GM12878 (cell line): ENCODE data around the gene LBR. TPM values are rescaled to one million over a fixed set of nuclear protein-coding genes. Genes with fewer than 3 reads are reported as not detected.

Source experiments
- ATAC-seq: fragments of 200-7000 bp; cut with Tn5 transposase; 3 replicates; pipeline ENCODE4 v1.9.1; 2020; ENCODE audit warnings: mild to moderate bottlenecking, moderate library complexity
- BruUV-seq: library from RNA; stranded (reverse); fragments of 400-500 nt; replicated peaks from 2 replicates; lab custom pipeline; 2021; lab: Mats Ljungman, UMichigan
- CTCF ChIA-PET: fragments of 300-600 bp; sonication (Branson Sonifier 250); formaldehyde crosslinking; extraction: SDS; loops from one replicate; lab custom pipeline; 2021; ENCODE audit warnings: inconsistent platforms; lab: Yijun Ruan, JAX
- POLR2A ChIA-PET: fragments of 350-600 bp; formaldehyde crosslinking; extraction: SDS; loops from one replicate; lab custom pipeline; 2021; ENCODE audit warnings: inconsistent platforms; lab: Charles Lee
- RAD21 ChIA-PET: fragments of 300-600 bp; sonication (Branson Sonifier 250); formaldehyde crosslinking; loops from one replicate; lab custom pipeline; 2023; ENCODE audit warnings: antibody characterized with exemption; ENCODE audit not compliant: unreplicated experiment; lab: Charles Lee
- SMC1A ChIA-PET: fragments of 300-600 bp; sonication (Branson Sonifier 250); formaldehyde crosslinking; loops from one replicate; lab custom pipeline; 2023; ENCODE audit not compliant: unreplicated experiment, uncharacterized antibody; lab: Charles Lee
- DNase-seq: peaks from one replicate; pipeline ENCODE4 v3.0.0-alpha.2; 2011; ENCODE audit warnings: low read depth, low spot score
- FAIRE-seq: peaks from 3 replicates; lab custom pipeline; 2011; peaks lifted over from hg19 to GRCh38; lab: Jason Lieb, UNC
- H2AFZ ChIP-seq: 2 replicates; pipeline ENCODE4 v1.6.0; 2011; ENCODE audit warnings: low read depth, low read length, control low read depth; ENCODE audit not compliant: control insufficient read depth
- H3K27ac ChIP-seq: 2 replicates; pipeline ENCODE4 v1.5.1; 2011; ENCODE audit warnings: control low read depth; ENCODE audit not compliant: control insufficient read depth, insufficient read depth
- H3K27me3 ChIP-seq, 2 experiments: replicated peaks in 1 of 2; 2 replicates each; pipeline versions ENCODE4 v1.6.0 to v1.6.1; 2011; ENCODE audit warnings: low read length in 1 of 2; ENCODE audit not compliant: control insufficient read depth in 2 of 2, insufficient read depth in 2 of 2
- H3K36me3 ChIP-seq, 2 experiments: 2 replicates each; pipeline ENCODE4 v1.5.1; 2011; ENCODE audit warnings: low read length in 1 of 2; ENCODE audit not compliant: control insufficient read depth in 2 of 2, insufficient read depth in 2 of 2
- H3K4me1 ChIP-seq: 2 replicates; pipeline ENCODE4 v1.6.1; 2011; ENCODE audit warnings: mild to moderate bottlenecking, low read length, moderate library complexity, mixed read lengths; ENCODE audit not compliant: control insufficient read depth, insufficient read depth
- H3K4me2 ChIP-seq: 2 replicates; pipeline ENCODE4 v1.6.0; 2011; ENCODE audit warnings: control low read depth; ENCODE audit not compliant: control insufficient read depth, insufficient read depth
- H3K4me3 ChIP-seq: fragments of 200-600 bp; sonication (generic); 2 replicates; pipeline ENCODE4 v1.5.1; 2016
- H3K79me2 ChIP-seq: 2 replicates; pipeline ENCODE4 v1.6.0; 2011; ENCODE audit warnings: low read length; ENCODE audit not compliant: control insufficient read depth, insufficient read depth
- H3K9ac ChIP-seq: 2 replicates; pipeline ENCODE4 v1.8.0; 2011; ENCODE audit warnings: low read length, control low read depth, mixed read lengths; ENCODE audit not compliant: control insufficient read depth, insufficient read depth
- H3K9me3 ChIP-seq: replicated peaks from 3 replicates; pipeline ENCODE4 v1.5.1; 2011; ENCODE audit warnings: mild to moderate bottlenecking, low read length; ENCODE audit not compliant: control insufficient read depth, insufficient read depth
- H4K20me1 ChIP-seq: 2 replicates; pipeline ENCODE4 v1.6.0; 2011; ENCODE audit not compliant: control insufficient read depth, insufficient read depth
- BACH1 ChIP-seq: fragments of 450-650 bp; IDR thresholded peaks from 2 replicates; pipeline ENCODE4 v1.6.1; 2017; ENCODE audit warnings: mild to moderate bottlenecking, borderline replicate concordance
- BMI1 ChIP-seq: fragments of 450-650 bp; IDR thresholded peaks from 2 replicates; pipeline ENCODE4 v1.6.1; 2016; ENCODE audit warnings: mild to moderate bottlenecking, moderate library complexity, borderline replicate concordance
- CHD1 ChIP-seq: IDR thresholded peaks from 2 replicates; pipeline ENCODE4 v1.6.1; 2012; ENCODE audit warnings: low read depth, low read length, improper control_type of control experiment
- MTA2 ChIP-seq: fragments of 450-650 bp; IDR thresholded peaks from 2 replicates; pipeline ENCODE4 v1.6.1; 2016; ENCODE audit warnings: low read depth, mild to moderate bottlenecking, moderate library complexity
- NR2C1 ChIP-seq: fragments of 450-650 bp; IDR thresholded peaks from 2 replicates; pipeline ENCODE4 v1.6.1; 2017; ENCODE audit warnings: antibody characterized with exemption, mild to moderate bottlenecking, moderate library complexity
- SREBF1 ChIP-seq: IDR thresholded peaks from 2 replicates; pipeline ENCODE4 v1.6.1; 2012; ENCODE audit warnings: mild to moderate bottlenecking, low read length
- WGBS: methylation state at CpG from one replicate; pipeline ENCODE4 v1.1.6; 2016; ENCODE audit warnings: low lambda C conversion rate; ENCODE audit not compliant: insufficient replicate concordance, insufficient coverage; ENCODE audit errors: missing lambda C conversion rate; 5-methylcytosine and 5-hydroxymethylcytosine counted together
- in situ Hi-C: fragments of 300-500 bp; cut with MboI; formaldehyde crosslinking; loops from 9 replicates; pipeline ENCODE4 v1.14.3; 2018; ENCODE audit warnings: mixed read lengths
- intact Hi-C: fragments of 100-400 bp; cut with micrococcal nuclease; formaldehyde crosslinking; loops from one replicate; pipeline ENCODE4 v1.14.2; 2022; ENCODE audit not compliant: unreplicated experiment
- polyA plus RNA-seq, 11 experiments: library from polyadenylated mRNA; depleted of rRNA in 4 of 11; unstranded in 6 of 11; stranded (reverse) in 5 of 11; fragments of >200 nt; fragmentation: Nextera tagmentation in 4 of 11; fragmentation: Illumina TruSeq in 1 of 11; extraction: Ambion mirVana in 4 of 11; extraction: Trizol in 1 of 11; gene quantifications; 1 replicate in 1 of 11; 2 replicates in 10 of 11; pipeline versions ENCODE4 v1.2.1 to v1.2.3, GENCODE V29; 2011 to 2016; ENCODE audit warnings: inconsistent platforms in 2 of 11, missing spikeins in 2 of 11, low read depth in 1 of 11
- total RNA-seq, 4 experiments: library from RNA; depleted of rRNA in 3 of 4; stranded (reverse); fragments of >200 nt in 3 of 4; fragmentation: Illumina TruSeq in 1 of 4; extraction: Trizol in 1 of 4; gene quantifications; 2 replicates each; pipeline versions ENCODE4 v1.2.1 to v1.2.3, GENCODE V29; 2013 to 2021
- TF ChIP-seq, protein P1 (sequence below): fragments of 450-650 bp; IDR thresholded peaks from 2 replicates; pipeline ENCODE4 v1.6.1; 2017; ENCODE audit warnings: low read depth, mild to moderate bottlenecking, moderate library complexity
- TF ChIP-seq, protein P2 (sequence below): fragments of 150-350 bp; IDR thresholded peaks from 2 replicates; pipeline ENCODE4 v1.6.1; 2016; ENCODE audit warnings: low read depth, low read length
- TF ChIP-seq, protein P3 (sequence below): fragments of 450-650 bp; formaldehyde crosslinking; IDR thresholded peaks from 2 replicates; pipeline ENCODE4 v1.5.0; 2022; ENCODE audit warnings: mild to moderate bottlenecking, missing genetic modification characterization
- TF ChIP-seq, protein P4 (sequence below): IDR thresholded peaks from 2 replicates; pipeline ENCODE4 v1.6.1; 2011; ENCODE audit warnings: low read depth, low read length, improper control_type of control experiment, borderline replicate concordance

The LBR gene
- total and polyA plus RNA-seq, 10 of the 15 experiments (the other 5 are each of a cell fraction or from before 2014, with no cell fraction given), result 81.8 to 178 (median 114) TPM

DNA sequence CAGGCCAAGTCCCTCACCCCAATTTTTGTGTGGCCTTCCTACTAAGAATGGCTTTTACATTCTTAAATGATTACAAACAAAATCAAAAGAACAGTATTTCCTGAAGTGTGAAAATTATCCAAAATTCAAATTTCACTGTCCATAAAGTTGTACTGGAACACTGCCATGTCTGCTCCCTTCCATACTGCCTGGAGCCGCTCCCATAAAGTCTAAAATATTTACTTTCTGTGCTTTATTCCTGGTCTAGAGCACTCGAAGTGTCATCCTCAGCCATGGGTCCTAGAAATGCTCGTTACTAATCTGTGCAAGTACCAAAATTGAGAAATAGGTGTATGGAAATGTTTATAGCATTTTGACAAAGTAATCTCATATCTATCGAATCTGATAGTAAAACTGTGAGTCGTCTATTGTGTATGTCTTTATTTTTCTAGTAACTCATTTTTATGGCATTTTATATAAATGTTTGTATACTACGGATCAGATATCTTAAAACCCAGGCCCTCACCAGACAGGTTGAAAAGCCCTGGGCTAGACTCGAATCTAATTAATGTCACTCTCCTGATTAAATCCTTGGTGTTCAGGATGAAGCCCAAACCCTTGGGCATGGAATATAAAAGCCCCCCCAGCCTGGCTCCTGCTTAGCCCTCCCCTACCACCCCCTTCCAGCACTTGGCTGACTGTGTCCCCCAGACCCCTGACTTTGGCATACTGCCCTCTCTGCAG, 4.9 kb downstream of the LBR start (continued):
- TF ChIP-seq, protein P1, sequence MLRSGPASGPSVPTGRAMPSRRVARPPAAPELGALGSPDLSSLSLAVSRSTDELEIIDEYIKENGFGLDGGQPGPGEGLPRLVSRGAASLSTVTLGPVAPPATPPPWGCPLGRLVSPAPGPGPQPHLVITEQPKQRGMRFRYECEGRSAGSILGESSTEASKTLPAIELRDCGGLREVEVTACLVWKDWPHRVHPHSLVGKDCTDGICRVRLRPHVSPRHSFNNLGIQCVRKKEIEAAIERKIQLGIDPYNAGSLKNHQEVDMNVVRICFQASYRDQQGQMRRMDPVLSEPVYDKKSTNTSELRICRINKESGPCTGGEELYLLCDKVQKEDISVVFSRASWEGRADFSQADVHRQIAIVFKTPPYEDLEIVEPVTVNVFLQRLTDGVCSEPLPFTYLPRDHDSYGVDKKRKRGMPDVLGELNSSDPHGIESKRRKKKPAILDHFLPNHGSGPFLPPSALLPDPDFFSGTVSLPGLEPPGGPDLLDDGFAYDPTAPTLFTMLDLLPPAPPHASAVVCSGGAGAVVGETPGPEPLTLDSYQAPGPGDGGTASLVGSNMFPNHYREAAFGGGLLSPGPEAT, result no peak
- no peak for TF ChIP-seq NR2C1

DNA sequence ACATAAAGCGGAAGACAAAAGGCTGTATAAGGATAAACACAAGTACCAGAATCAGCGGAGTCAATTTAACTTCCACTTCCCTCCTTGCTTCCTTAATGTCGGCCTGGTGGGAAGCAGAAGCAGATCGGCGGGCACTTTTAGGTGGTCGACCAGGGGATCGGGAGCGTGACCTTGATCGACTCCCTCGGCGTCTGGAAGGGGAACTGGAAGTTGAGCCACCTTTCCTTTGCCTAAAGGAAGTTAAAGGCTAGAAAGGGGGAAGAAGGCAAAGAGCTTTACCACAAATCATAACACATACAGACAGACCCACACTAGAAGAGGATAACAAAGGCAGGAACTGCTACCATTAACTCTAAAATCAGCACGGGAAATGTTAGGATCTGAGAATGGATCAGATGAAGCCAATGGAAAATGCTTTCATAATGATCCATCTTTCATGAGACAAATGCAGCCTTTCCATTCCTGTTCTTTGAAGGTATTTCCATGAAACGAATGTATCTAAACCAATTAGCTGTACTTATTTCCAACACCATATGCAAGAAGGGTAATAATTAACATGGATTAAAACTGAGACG, 5.7 kb downstream of the LBR start:
- BruUV-seq, result no TSS peak
- POLR2A ChIA-PET, result interaction anchor here (0.6 to 0.7 kb wide), 3 partner anchors 23 to 503 kb away, joined by 3 to 4 read pairs (median 4); no protein-coding TSS in a partner anchor
- H4K20me1 ChIP-seq, result peaks cover 7% of the 10 kb centered on the region; the same call in 1 of the 2 replicates
- SMC1A ChIA-PET, result interaction anchor here (0.6 to 1.9 kb wide), 2 partner anchors 23 to 562 kb away, joined by 3 to 8 read pairs; no protein-coding TSS in a partner anchor
- no peaks in the 10 kb centered on the region for H3K27me3 ChIP-seq
- RAD21 ChIA-PET, result interaction anchor here (0.6 to 1.0 kb wide), 2 partner anchors 18 to 1870 kb away, joined by 3 to 6 read pairs; no protein-coding TSS in a partner anchor
- no peak overlapping the region for H2AFZ ChIP-seq
- H3K9ac ChIP-seq, result no peak overlapping the region
- intact Hi-C loops, result no loop called here
- H3K4me1 ChIP-seq, result peaks cover 16% of the 10 kb centered on the region
- no peak overlapping the region for H3K4me2 ChIP-seq
- CTCF ChIA-PET, result no interaction called here
- ATAC-seq (no peak), DNase-seq (no peak), FAIRE-seq (no peak)
- H3K9me3 ChIP-seq, result no peaks in the 10 kb centered on the region
- in situ Hi-C loops, result no loop called here
- H3K36me3 ChIP-seq, result peaks cover 5 to 32% of the 10 kb centered on the region in 2 experiments
- peaks cover 66% of the 10 kb centered on the region for H3K79me2 ChIP-seq
- no peak overlapping the region for H3K4me3 ChIP-seq
- WGBS, result 90% methylated on average over 14 of the region's 14 CpGs
- no peak overlapping the region for H3K27ac ChIP-seq
- TF ChIP-seq, protein P2, sequence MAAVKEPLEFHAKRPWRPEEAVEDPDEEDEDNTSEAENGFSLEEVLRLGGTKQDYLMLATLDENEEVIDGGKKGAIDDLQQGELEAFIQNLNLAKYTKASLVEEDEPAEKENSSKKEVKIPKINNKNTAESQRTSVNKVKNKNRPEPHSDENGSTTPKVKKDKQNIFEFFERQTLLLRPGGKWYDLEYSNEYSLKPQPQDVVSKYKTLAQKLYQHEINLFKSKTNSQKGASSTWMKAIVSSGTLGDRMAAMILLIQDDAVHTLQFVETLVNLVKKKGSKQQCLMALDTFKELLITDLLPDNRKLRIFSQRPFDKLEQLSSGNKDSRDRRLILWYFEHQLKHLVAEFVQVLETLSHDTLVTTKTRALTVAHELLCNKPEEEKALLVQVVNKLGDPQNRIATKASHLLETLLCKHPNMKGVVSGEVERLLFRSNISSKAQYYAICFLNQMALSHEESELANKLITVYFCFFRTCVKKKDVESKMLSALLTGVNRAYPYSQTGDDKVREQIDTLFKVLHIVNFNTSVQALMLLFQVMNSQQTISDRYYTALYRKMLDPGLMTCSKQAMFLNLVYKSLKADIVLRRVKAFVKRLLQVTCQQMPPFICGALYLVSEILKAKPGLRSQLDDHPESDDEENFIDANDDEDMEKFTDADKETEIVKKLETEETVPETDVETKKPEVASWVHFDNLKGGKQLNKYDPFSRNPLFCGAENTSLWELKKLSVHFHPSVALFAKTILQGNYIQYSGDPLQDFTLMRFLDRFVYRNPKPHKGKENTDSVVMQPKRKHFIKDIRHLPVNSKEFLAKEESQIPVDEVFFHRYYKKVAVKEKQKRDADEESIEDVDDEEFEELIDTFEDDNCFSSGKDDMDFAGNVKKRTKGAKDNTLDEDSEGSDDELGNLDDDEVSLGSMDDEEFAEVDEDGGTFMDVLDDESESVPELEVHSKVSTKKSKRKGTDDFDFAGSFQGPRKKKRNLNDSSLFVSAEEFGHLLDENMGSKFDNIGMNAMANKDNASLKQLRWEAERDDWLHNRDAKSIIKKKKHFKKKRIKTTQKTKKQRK, result no peak
- TF ChIP-seq BACH1 (no peak), SREBF1 (no peak), CHD1 (no peak), BMI1 (no peak), MTA2 (no peak)
- TF ChIP-seq, protein P3, sequence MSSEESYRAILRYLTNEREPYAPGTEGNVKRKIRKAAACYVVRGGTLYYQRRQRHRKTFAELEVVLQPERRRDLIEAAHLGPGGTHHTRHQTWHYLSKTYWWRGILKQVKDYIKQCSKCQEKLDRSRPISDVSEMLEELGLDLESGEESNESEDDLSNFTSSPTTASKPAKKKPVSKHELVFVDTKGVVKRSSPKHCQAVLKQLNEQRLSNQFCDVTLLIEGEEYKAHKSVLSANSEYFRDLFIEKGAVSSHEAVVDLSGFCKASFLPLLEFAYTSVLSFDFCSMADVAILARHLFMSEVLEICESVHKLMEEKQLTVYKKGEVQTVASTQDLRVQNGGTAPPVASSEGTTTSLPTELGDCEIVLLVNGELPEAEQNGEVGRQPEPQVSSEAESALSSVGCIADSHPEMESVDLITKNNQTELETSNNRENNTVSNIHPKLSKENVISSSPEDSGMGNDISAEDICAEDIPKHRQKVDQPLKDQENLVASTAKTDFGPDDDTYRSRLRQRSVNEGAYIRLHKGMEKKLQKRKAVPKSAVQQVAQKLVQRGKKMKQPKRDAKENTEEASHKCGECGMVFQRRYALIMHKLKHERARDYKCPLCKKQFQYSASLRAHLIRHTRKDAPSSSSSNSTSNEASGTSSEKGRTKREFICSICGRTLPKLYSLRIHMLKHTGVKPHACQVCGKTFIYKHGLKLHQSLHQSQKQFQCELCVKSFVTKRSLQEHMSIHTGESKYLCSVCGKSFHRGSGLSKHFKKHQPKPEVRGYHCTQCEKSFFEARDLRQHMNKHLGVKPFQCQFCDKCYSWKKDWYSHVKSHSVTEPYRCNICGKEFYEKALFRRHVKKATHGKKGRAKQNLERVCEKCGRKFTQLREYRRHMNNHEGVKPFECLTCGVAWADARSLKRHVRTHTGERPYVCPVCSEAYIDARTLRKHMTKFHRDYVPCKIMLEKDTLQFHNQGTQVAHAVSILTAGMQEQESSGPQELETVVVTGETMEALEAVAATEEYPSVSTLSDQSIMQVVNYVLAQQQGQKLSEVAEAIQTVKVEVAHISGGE (CRISPR knock-in tag), result no peak
- TF ChIP-seq, protein P4, sequence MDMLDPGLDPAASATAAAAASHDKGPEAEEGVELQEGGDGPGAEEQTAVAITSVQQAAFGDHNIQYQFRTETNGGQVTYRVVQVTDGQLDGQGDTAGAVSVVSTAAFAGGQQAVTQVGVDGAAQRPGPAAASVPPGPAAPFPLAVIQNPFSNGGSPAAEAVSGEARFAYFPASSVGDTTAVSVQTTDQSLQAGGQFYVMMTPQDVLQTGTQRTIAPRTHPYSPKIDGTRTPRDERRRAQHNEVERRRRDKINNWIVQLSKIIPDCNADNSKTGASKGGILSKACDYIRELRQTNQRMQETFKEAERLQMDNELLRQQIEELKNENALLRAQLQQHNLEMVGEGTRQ, result no peak
